ENCODE results near the gene NAGA. TPM values are rescaled to one million over a fixed set of nuclear protein-coding genes. Genes with fewer than 3 reads are reported as not detected.
A peak's percentile ranks its signal among the peaks of the same experiment; 100 is the strongest.

Gene NAGA
- polyA plus RNA-seq, 3 donors = 123 to 218 (median 200) TPM

GRCh38 chr22:42066126-42066761 is 4.4 kb downstream of the NAGA start:
- Histone ChIP-seq H3K27me3 (ENCODE audit: control insufficient read depth in 2 of 2, insufficient read depth in 2 of 2, low read length in 2 of 2) (no peaks in the 10 kb centered on the region), H3K4me1 (ENCODE audit: control insufficient read depth in 1 of 2, insufficient read depth in 2 of 2, low read length in 2 of 2) (peaks cover 29 to 34% of the 10 kb centered on the region in 2 donors), H3K36me3 (replicated peaks in 1 of 2; ENCODE audit: control insufficient read depth in 1 of 2, insufficient read depth in 2 of 2, low read length in 2 of 2) (peaks cover 69 to 77% of the 10 kb centered on the region in 2 donors), H3K9ac (ENCODE audit: insufficient read depth, low read length, poor library complexity, severe bottlenecking) (no peak overlapping the region), H3K9me3 (replicated peaks in 1 of 2; ENCODE audit: control insufficient read depth in 1 of 2, insufficient read depth in 1 of 2, low read length in 2 of 2) (peaks cover under 1 to 2% of the 10 kb centered on the region in 2 donors), H3K79me2 (ENCODE audit: insufficient read depth, low read length) (peaks cover 59% of the 10 kb centered on the region), H3K27ac (ENCODE audit: low read depth in 1 of 2, low read length in 2 of 2) (peak overlapping the region in 1 of 2 donors; percentile 58), H4K20me1 (ENCODE audit: insufficient read depth, low read length) (peaks cover 70% of the 10 kb centered on the region), H3K4me2 (replicated peaks; ENCODE audit: extremely low read depth, low read length, poor library complexity, severe bottlenecking) (no peak overlapping the region), H3K4me3 (replicated peaks in 1 of 3; ENCODE audit: low read depth in 2 of 3, low read length in 3 of 3) (no peak overlapping the region), H2AFZ (ENCODE audit: insufficient read depth, low read depth, low read length, poor library complexity, severe bottlenecking) (no peak overlapping the region)
- no peak for DNase-seq
- H3K27me3 Mint-ChIP-seq (ENCODE audit: low read depth in 3 of 3) = peaks cover 0 to 2% (median 0%) of the 10 kb centered on the region in 3 donors
- H3K9me3 Mint-ChIP-seq = peaks cover under 1 to 6% (median 2%) of the 10 kb centered on the region in 7 donors
- peaks cover 67 to 78% of the 10 kb centered on the region in 2 donors for H3K36me3 Mint-ChIP-seq
- no peak for TF ChIP-seq CTCF (IDR thresholded peaks at IDR 0.05)
- WGBS (ENCODE audit: insufficient coverage) = 100% methylated on average over 6 of the region's 7 CpGs
- intact Hi-C loops (cut with micrococcal nuclease) = no loop called here
- peaks cover 42% of the 10 kb centered on the region for H3K4me1 Mint-ChIP-seq
- H3K27ac Mint-ChIP-seq = peak overlapping the region in 5 of 7 donors; percentile 25 to 53 (median 41)
- no peak overlapping the region for H3K4me3 Mint-ChIP-seq

GRCh38 chr22:42065438-42066125 is 5.0 kb downstream of the NAGA start:
- no peak for DNase-seq
- intact Hi-C loops (cut with micrococcal nuclease) = no loop called here
- WGBS (ENCODE audit: insufficient coverage) = 90% methylated on average over 12 of the region's 13 CpGs
- Mint-ChIP-seq H3K27ac (peak overlapping the region in 5 of 7 donors; percentile 24 to 52 (median 33)), H3K27me3 (ENCODE audit: low read depth in 3 of 3) (peaks cover 0 to 2% (median 0%) of the 10 kb centered on the region in 3 donors), H3K4me1 (peaks cover 38% of the 10 kb centered on the region), H3K4me3 (no peak overlapping the region), H3K36me3 (peaks cover 74 to 84% of the 10 kb centered on the region in 2 donors), H3K9me3 (peaks cover 0 to 11% (median 7%) of the 10 kb centered on the region in 7 donors)
- Histone ChIP-seq H3K4me2 (replicated peaks; ENCODE audit: extremely low read depth, low read length, poor library complexity, severe bottlenecking) (no peak overlapping the region), H3K79me2 (ENCODE audit: insufficient read depth, low read length) (peaks cover 59% of the 10 kb centered on the region), H3K36me3 (replicated peaks in 1 of 2; ENCODE audit: control insufficient read depth in 1 of 2, insufficient read depth in 2 of 2, low read length in 2 of 2) (peaks cover 75 to 84% of the 10 kb centered on the region in 2 donors), H3K4me1 (ENCODE audit: control insufficient read depth in 1 of 2, insufficient read depth in 2 of 2, low read length in 2 of 2) (peaks cover 24 to 27% of the 10 kb centered on the region in 2 donors), H2AFZ (ENCODE audit: insufficient read depth, low read depth, low read length, poor library complexity, severe bottlenecking) (no peak overlapping the region), H4K20me1 (ENCODE audit: insufficient read depth, low read length) (peaks cover 77% of the 10 kb centered on the region), H3K27me3 (ENCODE audit: control insufficient read depth in 2 of 2, insufficient read depth in 2 of 2, low read length in 2 of 2) (no peaks in the 10 kb centered on the region), H3K27ac (ENCODE audit: low read depth in 1 of 2, low read length in 2 of 2) (peak overlapping the region in 1 of 2 donors; percentile 8), H3K9ac (ENCODE audit: insufficient read depth, low read length, poor library complexity, severe bottlenecking) (no peak overlapping the region), H3K9me3 (replicated peaks in 1 of 2; ENCODE audit: control insufficient read depth in 1 of 2, insufficient read depth in 1 of 2, low read length in 2 of 2) (peaks cover 7 to 9% of the 10 kb centered on the region in 2 donors), H3K4me3 (replicated peaks in 1 of 3; ENCODE audit: low read depth in 2 of 3, low read length in 3 of 3) (no peak overlapping the region)
- TF ChIP-seq CTCF (IDR thresholded peaks at IDR 0.05) = no peak

Data from CD14-positive monocyte (primary cell).